H1 (cell line): ENCODE measurements around the gene DAPK2. TPM values are rescaled to one million over a fixed set of nuclear protein-coding genes. Genes with fewer than 3 reads are reported as not detected.
A peak's percentile ranks its signal among the peaks of the same experiment; 100 is the strongest.

Source experiments
- CTCF ChIA-PET: fragments of 300-600 bp; sonication (Branson Sonifier 250); formaldehyde crosslinking; loops from one replicate; lab custom pipeline; 2021; ENCODE audit not compliant: partially characterized antibody; lab: Charles Lee
- POLR2A ChIA-PET: fragments of 300-600 bp; sonication (Branson Sonifier 250); formaldehyde crosslinking; loops from one replicate; lab custom pipeline; 2021; ENCODE audit warnings: inconsistent platforms; ENCODE audit not compliant: partially characterized antibody; lab: Charles Lee
- DNase-seq, 2 experiments: peaks; one replicate each; pipeline versions ENCODE4 v3.0.0 to v3.0.0-alpha.2; 2010 to 2022; ENCODE audit warnings: low spot score in 2 of 2, low read depth in 1 of 2, mixed read lengths in 1 of 2
- FAIRE-seq: peaks from 2 replicates; lab custom pipeline; 2011; peaks lifted over from hg19 to GRCh38; lab: Jason Lieb, UNC
- H2AFZ ChIP-seq: 2 replicates; pipeline ENCODE4 v1.8.1; 2012; ENCODE audit warnings: low read length, inconsistent platforms
- H2AK5ac ChIP-seq: 2 replicates; pipeline ENCODE4 v1.6.1; 2013; ENCODE audit warnings: low read depth, low read length
- H2BK120ac ChIP-seq: replicated peaks from 2 replicates; pipeline ENCODE3; 2013; ENCODE audit warnings: low read depth, low read length, inconsistent platforms
- H2BK12ac ChIP-seq: 2 replicates; pipeline ENCODE4 v1.6.1; 2013; ENCODE audit warnings: low read depth, low read length
- H2BK15ac ChIP-seq: 2 replicates; pipeline ENCODE4 v1.6.1; 2013; ENCODE audit warnings: low read length
- H2BK20ac ChIP-seq: 2 replicates; pipeline ENCODE4 v1.6.1; 2013; ENCODE audit warnings: low read length
- H2BK5ac ChIP-seq: 2 replicates; pipeline ENCODE4 v1.6.1; 2013; ENCODE audit warnings: low read depth, low read length
- H3K14ac ChIP-seq: 2 replicates; pipeline ENCODE4 v1.6.1; 2013; ENCODE audit warnings: inconsistent platforms; ENCODE audit not compliant: insufficient read length
- H3K18ac ChIP-seq: 2 replicates; pipeline ENCODE4 v1.6.1; 2013; ENCODE audit warnings: low read length; ENCODE audit errors: extremely low read depth
- H3K23ac ChIP-seq: 2 replicates; pipeline ENCODE4 v1.6.1; 2013; ENCODE audit warnings: inconsistent platforms; ENCODE audit not compliant: insufficient read length
- H3K23me2 ChIP-seq: 2 replicates; pipeline ENCODE4 v1.6.1; 2013; ENCODE audit warnings: low read depth, low read length
- H3K27ac ChIP-seq: 2 replicates; pipeline ENCODE4 v1.6.1; 2011; ENCODE audit warnings: low read depth, low read length, inconsistent platforms
- H3K27me3 ChIP-seq, 4 experiments: replicated peaks in 1 of 4; 1 replicate in 1 of 4; 2 replicates in 3 of 4; pipeline versions ENCODE4 v1.6.1 to v1.8.1; 2011 to 2013; ENCODE audit warnings: low read length in 3 of 4, mild to moderate bottlenecking in 3 of 4, inconsistent platforms in 2 of 4, mixed read lengths in 2 of 4, moderate library complexity in 1 of 4; ENCODE audit not compliant: control insufficient read depth in 3 of 4, insufficient read depth in 3 of 4; ENCODE audit errors: extremely low read depth in 1 of 4
- H3K36me3 ChIP-seq, 4 experiments: 2 replicates each; pipeline versions ENCODE4 v1.6.1 to v1.8.1; 2011 to 2013; ENCODE audit warnings: mild to moderate bottlenecking in 4 of 4, low read length in 3 of 4, moderate library complexity in 2 of 4, control low read depth in 1 of 4, inconsistent platforms in 1 of 4; ENCODE audit not compliant: insufficient read depth in 4 of 4, control insufficient read depth in 2 of 4
- H3K4ac ChIP-seq: replicated peaks from 2 replicates; pipeline ENCODE3; 2013; ENCODE audit warnings: low read length, low read depth, mixed read lengths, inconsistent platforms; ENCODE audit not compliant: insufficient read length
- H3K4me1 ChIP-seq, 4 experiments: replicated peaks in 1 of 4; 1 replicate in 1 of 4; 2 replicates in 3 of 4; pipeline versions ENCODE4 v1.6.1 to v1.8.1; 2011 to 2013; ENCODE audit warnings: low read length in 3 of 4, inconsistent platforms in 2 of 4, mixed read lengths in 1 of 4; ENCODE audit not compliant: insufficient read depth in 4 of 4, control insufficient read depth in 3 of 4
- H3K4me2 ChIP-seq, 2 experiments: 2 replicates each; pipeline versions ENCODE4 v1.6.1 to v1.8.1; 2011 to 2013; ENCODE audit warnings: low read depth in 2 of 2, low read length in 2 of 2, control low read depth in 1 of 2, inconsistent platforms in 1 of 2, mild to moderate bottlenecking in 1 of 2; ENCODE audit not compliant: insufficient read depth in 1 of 2
- H3K4me3 ChIP-seq, 4 experiments: fragments of 200-600, 300-600 bp in 1 of 4; sonication (generic), shearing (Covaris generic), sonication (Bioruptor Twin) in 1 of 4; 2 replicates each; pipeline versions ENCODE4 v1.5.1 to v1.8.1; 2011 to 2016; ENCODE audit warnings: low read length in 4 of 4, low read depth in 3 of 4, control low read depth in 2 of 4, inconsistent platforms in 2 of 4, mild to moderate bottlenecking in 2 of 4, mixed read lengths in 1 of 4, moderate library complexity in 1 of 4; ENCODE audit not compliant: insufficient read depth in 2 of 4; ENCODE audit errors: extremely low read depth in 1 of 4
- H3K56ac ChIP-seq: replicated peaks from 2 replicates; pipeline ENCODE3; 2013; ENCODE audit warnings: low read depth, mild to moderate bottlenecking, mixed read lengths, low read length, inconsistent platforms; ENCODE audit not compliant: insufficient read length
- H3K79me1 ChIP-seq: 2 replicates; pipeline ENCODE4 v1.6.1; 2013; ENCODE audit warnings: low read depth, low read length, control low read depth
- H3K79me2 ChIP-seq, 2 experiments: 2 replicates each; pipeline versions ENCODE4 v1.6.1 to v1.8.1; 2012 to 2013; ENCODE audit warnings: low read length in 2 of 2, mild to moderate bottlenecking in 2 of 2, inconsistent platforms in 1 of 2; ENCODE audit not compliant: insufficient read depth in 2 of 2, control insufficient read depth in 1 of 2
- H3K9ac ChIP-seq, 4 experiments: replicated peaks in 1 of 4; 1 replicate in 1 of 4; 2 replicates in 3 of 4; pipeline versions ENCODE4 v1.6.1 to v1.8.1; 2011 to 2013; ENCODE audit warnings: low read depth in 3 of 4, low read length in 3 of 4, control low read depth in 2 of 4, mild to moderate bottlenecking in 2 of 4, moderate library complexity in 2 of 4, inconsistent platforms in 1 of 4; ENCODE audit errors: extremely low read depth in 1 of 4
- H3K9me3 ChIP-seq, 2 experiments: 2 replicates each; pipeline versions ENCODE4 v1.6.1 to v1.8.1; 2012 to 2013; ENCODE audit warnings: mild to moderate bottlenecking in 2 of 2, moderate library complexity in 2 of 2, control low read depth in 1 of 2, inconsistent platforms in 1 of 2, low read depth in 1 of 2, low read length in 1 of 2, mixed read lengths in 1 of 2; ENCODE audit not compliant: insufficient read depth in 2 of 2
- H4K20me1 ChIP-seq, 2 experiments: replicated peaks in 1 of 2; 2 replicates each; pipeline versions ENCODE3 to v1.8.1; 2011 to 2013; ENCODE audit warnings: inconsistent platforms in 2 of 2, low read length in 2 of 2, mild to moderate bottlenecking in 1 of 2; ENCODE audit not compliant: insufficient read depth in 2 of 2, control insufficient read depth in 1 of 2
- H4K5ac ChIP-seq: 2 replicates; pipeline ENCODE4 v1.6.1; 2013; ENCODE audit warnings: low read length, low read depth, mixed read lengths, inconsistent platforms; ENCODE audit not compliant: insufficient read length
- H4K8ac ChIP-seq: 2 replicates; pipeline ENCODE4 v1.8.0; 2013; ENCODE audit warnings: mild to moderate bottlenecking, moderate library complexity, low read length, inconsistent platforms; ENCODE audit not compliant: insufficient read depth; ENCODE audit errors: extremely low read depth
- H4K91ac ChIP-seq: replicated peaks from 2 replicates; pipeline ENCODE3; 2013; ENCODE audit warnings: low read length, mixed read lengths, inconsistent platforms; ENCODE audit not compliant: insufficient read length
- CEBPB ChIP-seq: IDR thresholded peaks from 2 replicates; pipeline ENCODE4 v1.6.1; 2012; ENCODE audit warnings: low read depth, low read length
- EP300 ChIP-seq, 2 experiments: IDR thresholded peaks; 1 replicate in 1 of 2; 2 replicates in 1 of 2; pipeline ENCODE4 v1.6.1; 2011 to 2012; ENCODE audit warnings: low read depth in 2 of 2, low read length in 2 of 2, mild to moderate bottlenecking in 2 of 2, borderline replicate concordance in 1 of 2, inconsistent platforms in 1 of 2, moderate library complexity in 1 of 2
- TAF7 ChIP-seq: optimal IDR thresholded peaks from 2 replicates; pipeline ENCODE3; 2011; ENCODE audit warnings: low read depth, mild to moderate bottlenecking, inconsistent platforms, low read length, moderate library complexity, borderline replicate concordance
- WGBS, 2 experiments: shearing (Covaris generic) in 1 of 2; methylation state at CpG; one replicate each; pipeline versions ENCODE4 v1.1.6 to v1.1.7; 2013 to 2015; ENCODE audit warnings: low lambda C conversion rate in 2 of 2, mixed read lengths in 2 of 2, inconsistent platforms in 1 of 2, low coverage in 1 of 2, missing lambda C conversion rate in 1 of 2; ENCODE audit not compliant: insufficient replicate concordance in 2 of 2, insufficient coverage in 1 of 2, insufficient read length in 1 of 2; ENCODE audit errors: extremely low coverage in 1 of 2, missing lambda C conversion rate in 1 of 2; 5-methylcytosine and 5-hydroxymethylcytosine counted together
- polyA plus RNA-seq, 7 experiments: library from polyadenylated mRNA; depleted of rRNA in 3 of 7; stranded (reverse) in 5 of 7; unstranded in 2 of 7; fragments of >200 nt in 5 of 7; fragments of 200-250 nt in 2 of 7; gene quantifications; 1 replicate in 5 of 7; 2 replicates in 1 of 7; 4 replicates in 1 of 7; pipeline versions ENCODE4 v1.2.1 to v1.2.3, GENCODE V29; 2011 to 2013; ENCODE audit warnings: missing spikeins in 2 of 7, mixed read lengths in 2 of 7
- total RNA-seq: library from RNA; stranded (reverse); fragmentation: NEBNext Ultra II Directional; extraction: Animal tissue kit (Norgen Biotek cat#: 25700); gene quantifications from 2 replicates; pipeline ENCODE4 v1.2.1, GENCODE V29; 2021

The DAPK2 gene
- total and polyA plus RNA-seq, 2 of the 8 experiments (the other 6 are each of a cell fraction or from before 2014, with no cell fraction given), result 1.8 to 2.9 TPM

DNA sequence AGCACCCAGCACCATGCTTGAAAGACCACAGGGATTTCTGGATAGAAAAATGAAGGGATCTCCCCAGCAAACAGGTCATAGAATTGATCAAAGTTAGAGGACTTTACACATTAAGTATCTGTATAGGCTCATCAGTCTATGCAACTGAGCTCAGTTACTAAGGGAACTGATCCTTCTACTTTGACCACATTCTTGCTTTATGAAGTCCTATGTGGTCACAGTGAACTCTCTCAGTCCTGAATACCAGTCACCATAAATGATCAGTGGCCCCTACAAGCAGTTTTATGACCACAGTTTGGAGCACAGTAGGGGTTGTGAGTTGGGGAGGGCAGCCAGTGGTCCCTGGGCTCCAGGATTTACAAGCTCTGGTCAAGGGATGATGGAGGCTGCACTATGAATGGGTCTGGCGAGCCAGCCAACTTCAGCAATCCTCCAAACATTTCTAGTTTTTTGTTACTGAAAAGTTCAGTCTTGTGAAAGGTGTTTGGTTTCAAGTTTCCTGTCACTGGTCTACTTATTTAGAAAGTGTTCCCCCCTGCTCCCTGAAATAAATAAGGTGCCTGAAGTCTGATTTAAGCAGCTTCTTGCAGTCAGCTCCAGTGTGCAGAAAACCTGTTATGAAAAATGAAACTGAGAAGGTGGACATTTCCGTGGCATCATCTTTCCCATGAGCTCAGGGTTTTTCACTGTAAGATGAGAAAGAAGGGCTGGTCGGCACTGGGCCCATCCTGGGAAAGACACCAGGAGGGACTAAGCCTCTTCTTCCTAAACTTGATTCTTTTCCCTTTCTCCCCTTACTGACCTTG lies 75.5 kb downstream of the DAPK2 start:
- no peak overlapping the region for H3K4me3 ChIP-seq
- 75% methylated on average over 3 of the region's 3 CpGs; no CpG with 5 or more reads in 1 of the 2 experiments for WGBS, 2 experiments
- H2AK5ac ChIP-seq, result no peak overlapping the region
- H4K8ac ChIP-seq, result no peak overlapping the region
- H3K18ac ChIP-seq, result peak overlapping the region; percentile 57
- no peaks in the 10 kb centered on the region for H3K23me2 ChIP-seq
- POLR2A ChIA-PET, result no interaction called here
- no peak overlapping the region for H3K23ac ChIP-seq
- H2BK20ac ChIP-seq, result 0 out of 2 replicates have a peak overlapping the region, but pooled peaks have one; percentile 37
- H3K79me1 ChIP-seq, result no peaks in the 10 kb centered on the region
- H2BK12ac ChIP-seq, result 0 out of 2 replicates have a peak overlapping the region, but pooled peaks have one; percentile 7
- H2AFZ ChIP-seq, result no peak overlapping the region
- no peaks in the 10 kb centered on the region for H3K36me3 ChIP-seq
- peaks cover 0 to 2% (median 0%) of the 10 kb centered on the region in 4 experiments; a peak in 1 of 7 replicates for H3K27me3 ChIP-seq
- H2BK120ac ChIP-seq, result no peak overlapping the region
- H4K91ac ChIP-seq, result no peak overlapping the region
- CTCF ChIA-PET, result interaction anchor here (0.6 to 7.8 kb wide), 6 partner anchors 10 to 182 kb away, joined by 3 to 56 read pairs (median 4); no protein-coding TSS in a partner anchor
- H3K14ac ChIP-seq, result no peak overlapping the region
- no peaks in the 10 kb centered on the region for H3K79me2 ChIP-seq
- no peaks in the 10 kb centered on the region for H3K9me3 ChIP-seq
- H3K4ac ChIP-seq, result no peak overlapping the region
- DNase-seq, result peak in 1 of 2 experiments; percentile 23
- H3K56ac ChIP-seq, result no peak overlapping the region
- H3K9ac ChIP-seq, result no peak overlapping the region
- FAIRE-seq, result no peak
- H3K4me2 ChIP-seq, result no peak overlapping the region
- H2BK15ac ChIP-seq, result 0 out of 2 replicates have a peak overlapping the region, but pooled peaks have one; percentile 65
- peak overlapping the region; percentile 12; the same call in 1 of the 2 replicates for H2BK5ac ChIP-seq
- H4K5ac ChIP-seq, result no peak overlapping the region
- no peak overlapping the region for H3K27ac ChIP-seq
- H4K20me1 ChIP-seq, result no peaks in the 10 kb centered on the region
- peaks cover 7 to 28% (median 20%) of the 10 kb centered on the region in 4 experiments for H3K4me1 ChIP-seq
- no peak for TF ChIP-seq EP300 (IDR thresholded peaks at IDR 0.05; ENCODE audit: borderline replicate concordance in 1 of 2, low read depth in 2 of 2, low read length in 2 of 2)
- TF ChIP-seq CEBPB, result no peak
- no peak for TF ChIP-seq TAF7
